ENCODE measurements around the gene CASTOR2.
"Not testable (repeated sequence)": the region's sequence is repeated elsewhere in the genome, so short reads cannot be mapped to it uniquely, and the experiment has no call there.

Gene CASTOR2

GRCh38 chr7:75055830-75056772 lies 91.6 kb downstream of the CASTOR2 start:
- peak; percentile 76 for DNase-seq

GRCh38 chr7:75058406-75058805 lies 93.9 kb downstream of the CASTOR2 start:
- no peak for DNase-seq

DNA sequence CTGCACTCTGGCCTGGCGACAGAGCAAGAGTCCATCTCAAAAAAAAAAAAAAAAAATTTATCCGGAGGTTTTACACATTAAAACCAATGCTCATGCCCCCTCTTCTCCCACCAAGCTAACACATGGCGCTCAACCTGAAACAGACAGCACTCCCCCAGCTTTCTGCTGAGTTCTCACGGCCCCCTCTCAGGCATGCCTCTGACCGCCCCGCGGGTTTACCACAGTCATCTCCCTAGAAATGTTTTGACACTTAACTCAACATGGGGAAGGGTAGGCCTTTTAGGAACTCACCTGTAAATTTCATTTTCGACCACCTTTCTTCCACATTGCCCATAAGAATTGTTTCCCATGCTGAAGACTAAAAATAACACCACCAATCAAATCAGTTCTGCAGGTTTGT lies 99.8 kb downstream of the CASTOR2 start:
- DNase-seq = no peak

DNA sequence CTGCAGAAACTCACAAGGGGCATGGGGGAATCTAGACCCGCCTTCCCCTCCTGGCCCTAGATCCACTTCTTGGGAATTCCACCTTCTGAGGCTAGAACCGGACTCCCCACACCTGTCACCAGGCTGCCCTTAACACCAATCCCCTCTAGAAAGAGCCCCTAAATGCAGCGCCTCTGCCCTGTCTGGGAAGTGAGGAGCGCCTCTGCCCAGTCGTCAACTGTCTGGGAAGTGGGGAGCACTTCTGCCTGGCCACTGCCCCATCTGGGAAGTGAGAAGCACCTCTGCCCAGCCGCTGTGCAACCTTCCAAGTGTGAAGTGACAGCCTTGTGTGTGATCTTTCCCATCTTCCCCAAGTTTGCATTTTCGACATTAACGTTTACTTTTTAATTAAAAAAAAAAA lies 100.3 kb downstream of the CASTOR2 start:
- DNase-seq = no peak

GRCh38 chr7:75066521-75066920 lies 102.0 kb downstream of the CASTOR2 start:
- DNase-seq = no peak

DNA sequence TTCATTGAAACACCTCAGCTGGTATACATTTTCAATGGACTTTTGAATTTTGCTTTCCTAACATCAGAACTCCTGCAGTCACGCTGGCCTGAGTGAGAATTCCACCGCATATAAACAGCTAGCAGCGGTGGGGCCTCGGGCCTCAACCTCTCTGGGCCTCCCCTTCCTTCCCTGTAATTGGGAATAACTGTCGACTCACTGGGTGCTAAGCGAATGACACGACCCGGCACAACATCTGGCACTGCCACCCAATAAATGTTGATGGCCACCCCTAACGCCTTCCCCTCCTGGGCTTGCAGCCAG lies 108.4 kb downstream of the CASTOR2 start:
- no peak for DNase-seq

DNA sequence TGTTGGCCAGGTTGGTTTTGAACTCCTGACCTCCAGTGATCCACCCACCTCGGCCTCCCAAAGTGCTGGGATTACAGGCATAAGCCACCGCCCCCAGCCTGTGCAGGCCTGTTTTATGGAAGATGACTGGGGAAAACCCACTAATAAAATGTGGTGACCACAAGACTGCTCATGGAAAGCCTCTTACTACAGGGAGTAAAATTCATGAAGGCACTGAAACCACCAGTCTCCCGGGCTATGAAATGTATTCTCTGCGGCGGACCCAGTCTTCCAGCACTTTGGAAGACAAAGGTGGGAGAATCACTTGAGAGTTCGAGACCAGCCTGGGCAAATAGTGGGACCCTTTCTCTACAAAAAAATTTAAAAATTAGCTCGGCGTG lies 109.7 kb downstream of the CASTOR2 start:
- DNase-seq = not testable (repeated sequence)

All from fibroblast of upper back skin (primary cell).